Type B pancreatic cell (in vitro differentiated cells): Measurements from ENCODE around the gene MGAT4B. TPM values are rescaled to one million over a fixed set of nuclear protein-coding genes. Genes with fewer than 3 reads are reported as not detected.

Experiments
- DNase-seq: peaks from one replicate; pipeline ENCODE4 v3.0.0; 2021; ENCODE audit warnings: mixed read lengths; ENCODE audit not compliant: unreplicated experiment; ENCODE audit errors: extremely low spot score
- H3K27ac Mint-ChIP-seq: 2 replicates; pipeline ENCODE4 v1.8.0; 2021; ENCODE audit warnings: mild to moderate bottlenecking, mixed read lengths
- H3K27me3 Mint-ChIP-seq: 2 replicates; pipeline ENCODE4 v1.8.0; 2021; ENCODE audit warnings: mixed read lengths
- H3K36me3 Mint-ChIP-seq: 2 replicates; pipeline ENCODE4 v1.8.0; 2021; ENCODE audit warnings: mixed read lengths
- H3K4me1 Mint-ChIP-seq: one replicate; pipeline ENCODE4 v1.8.0; 2021; ENCODE audit warnings: mixed read lengths; ENCODE audit not compliant: unreplicated experiment
- H3K4me3 Mint-ChIP-seq: 2 replicates; pipeline ENCODE4 v1.8.0; 2021; ENCODE audit warnings: mild to moderate bottlenecking, mixed read lengths
- H3K9me3 Mint-ChIP-seq: 2 replicates; pipeline ENCODE4 v1.8.0; 2021; ENCODE audit warnings: mixed read lengths
- CTCF ChIP-seq: fragments of 200-600 bp; sonication (generic); conservative IDR thresholded peaks from 2 replicates; pipeline ENCODE4 v1.5.0; 2021; ENCODE audit warnings: antibody characterized with exemption, mild to moderate bottlenecking
- total RNA-seq: library from RNA; stranded (reverse); gene quantifications from 2 replicates; pipeline ENCODE4 v1.2.1, GENCODE V29; 2021; ENCODE audit warnings: low replicate concordance

MGAT4B gene
- total RNA-seq, 1 donor from 2014 or later, result 169 TPM

- no peak overlapping the region for H3K27ac Mint-ChIP-seq
- no peaks in the 10 kb centered on the region for H3K9me3 Mint-ChIP-seq
- no peak for TF ChIP-seq CTCF
- no peak for DNase-seq
- H3K36me3 Mint-ChIP-seq, result peaks cover 9% of the 10 kb centered on the region
- peaks cover 19% of the 10 kb centered on the region for H3K4me1 Mint-ChIP-seq
- H3K4me3 Mint-ChIP-seq, result peak overlapping the region; percentile 49
- no peaks in the 10 kb centered on the region for H3K27me3 Mint-ChIP-seq
Observed at GRCh38 chr5:179816796-179817469, 10.3 kb upstream of the MGAT4B start.

DNA sequence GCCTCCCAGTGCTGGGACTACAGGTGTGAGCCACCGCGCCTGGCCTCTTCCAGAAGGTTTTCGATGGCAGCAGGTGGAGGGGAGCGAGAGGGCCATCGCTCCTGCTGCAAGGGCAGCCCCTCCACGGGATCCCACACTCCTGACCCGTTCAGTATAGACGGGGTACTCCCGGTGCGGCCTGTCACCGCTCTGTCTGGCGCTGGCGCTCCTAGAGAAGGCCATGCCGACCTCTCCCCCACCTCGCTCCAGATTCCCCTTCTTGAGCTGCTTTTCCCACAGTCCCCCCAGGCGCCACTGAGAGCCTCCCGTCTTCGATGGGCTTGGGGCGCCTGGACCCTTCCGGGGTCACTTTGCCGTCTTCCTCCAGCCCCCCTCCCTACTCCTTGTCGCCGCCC, 9.7 kb upstream of the MGAT4B start:
- DNase-seq, result no peak
- peaks cover 17% of the 10 kb centered on the region for H3K4me1 Mint-ChIP-seq
- TF ChIP-seq CTCF, result no peak
- H3K4me3 Mint-ChIP-seq, result peak overlapping the region; percentile 20
- H3K9me3 Mint-ChIP-seq, result no peaks in the 10 kb centered on the region
- H3K27me3 Mint-ChIP-seq, result no peaks in the 10 kb centered on the region
- no peak overlapping the region for H3K27ac Mint-ChIP-seq
- H3K36me3 Mint-ChIP-seq, result peaks cover 9% of the 10 kb centered on the region

DNA sequence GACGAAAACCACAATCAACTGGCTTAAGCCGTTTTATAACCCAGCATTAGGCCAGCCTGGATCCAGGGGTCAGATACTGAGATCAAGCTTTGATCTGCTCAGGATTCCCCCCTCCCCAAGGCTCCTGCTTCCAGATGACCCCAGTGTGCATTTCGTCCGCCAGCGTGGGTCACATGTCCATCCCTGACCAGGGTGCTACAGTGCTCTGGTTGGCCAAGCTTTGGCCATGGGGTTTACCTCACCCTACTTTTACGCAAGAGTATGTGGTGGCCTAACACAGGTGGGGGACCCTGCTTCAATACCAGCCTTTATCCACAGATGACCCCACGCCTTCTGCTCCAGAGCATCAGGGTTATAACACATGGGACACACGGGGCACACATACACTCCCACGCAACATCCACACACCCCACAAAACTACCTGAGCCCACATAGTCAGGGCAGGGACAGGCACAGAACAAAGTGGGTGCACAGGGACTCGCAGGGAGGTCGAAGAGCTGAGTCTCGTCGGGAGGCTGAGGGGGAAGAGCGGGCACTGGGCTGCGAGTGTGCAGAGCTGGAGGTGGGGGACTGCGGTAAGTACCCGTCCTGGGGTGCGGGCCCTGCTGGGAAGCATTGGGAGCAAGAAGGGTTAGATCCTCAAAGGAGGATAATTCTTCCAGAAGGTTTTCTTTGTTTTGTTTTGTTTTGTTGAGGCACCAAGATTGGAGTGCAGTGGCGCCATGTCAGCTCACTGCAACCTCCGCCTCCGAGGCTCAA, 9.0 kb upstream of the MGAT4B start:
- Mint-ChIP-seq H3K27me3 (no peaks in the 10 kb centered on the region), H3K9me3 (no peaks in the 10 kb centered on the region), H3K36me3 (peaks cover 9% of the 10 kb centered on the region), H3K4me1 (peaks cover 17% of the 10 kb centered on the region), H3K27ac (peak overlapping the region; percentile 72), H3K4me3 (peak overlapping the region; percentile 79)
- TF ChIP-seq CTCF, result no peak
- DNase-seq, result no peak

DNA sequence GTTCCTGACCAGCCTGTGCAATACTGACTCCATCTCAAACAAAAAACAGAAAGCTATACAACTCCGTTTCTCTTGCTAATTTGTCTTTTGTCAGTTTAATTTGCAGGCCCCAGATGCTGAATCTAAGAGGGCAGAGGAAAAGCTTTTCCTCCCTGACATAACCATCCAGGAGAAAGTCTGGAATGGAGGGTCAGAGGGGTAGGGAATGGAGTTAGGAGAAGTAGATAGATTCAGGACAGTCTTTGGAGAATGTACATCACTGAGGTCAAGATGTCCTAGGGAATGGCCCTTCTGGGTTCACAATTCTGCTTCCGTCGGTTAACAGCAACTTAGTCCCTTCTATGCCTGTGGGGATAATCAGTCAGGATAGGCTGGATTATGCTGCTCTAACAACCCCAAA, 7.4 kb upstream of the MGAT4B start:
- H3K4me3 Mint-ChIP-seq, result no peak overlapping the region
- no peak overlapping the region for H3K27ac Mint-ChIP-seq
- TF ChIP-seq CTCF, result no peak

DNA sequence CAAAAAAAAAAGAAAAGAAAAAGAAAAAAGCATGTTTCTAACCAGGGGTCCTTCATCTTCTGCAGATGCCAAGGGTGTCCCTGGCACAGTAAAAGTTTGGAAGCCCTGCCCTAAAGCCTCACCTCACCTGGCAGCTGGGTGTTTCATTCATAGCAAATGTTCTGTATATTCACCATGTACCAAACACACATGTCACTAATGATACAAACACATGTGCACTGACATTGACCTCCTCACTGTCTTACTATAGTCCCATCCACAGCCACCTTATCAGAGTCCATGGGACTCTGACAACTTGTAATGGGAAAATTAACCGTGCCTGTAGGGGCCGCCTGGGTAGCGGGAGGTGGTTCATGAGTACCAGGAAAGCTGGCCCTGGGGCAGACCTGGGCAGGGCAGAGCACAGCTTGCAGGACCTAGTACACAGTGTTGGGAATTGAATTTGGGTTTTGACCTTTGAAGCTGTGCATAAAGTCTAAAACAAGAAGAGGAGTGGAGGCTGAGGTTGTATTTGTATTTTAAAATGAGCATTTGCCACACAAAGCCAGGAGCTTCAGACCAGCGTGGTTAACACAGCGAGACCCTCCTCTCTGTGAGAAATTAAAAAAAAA, 6.4 kb upstream of the MGAT4B start:
- Mint-ChIP-seq H3K4me1 (peaks cover 6% of the 10 kb centered on the region), H3K27me3 (no peaks in the 10 kb centered on the region), H3K36me3 (peaks cover 9% of the 10 kb centered on the region), H3K4me3 (no peak overlapping the region), H3K9me3 (no peaks in the 10 kb centered on the region), H3K27ac (no peak overlapping the region)
- no peak for TF ChIP-seq CTCF
- DNase-seq, result no peak

More for the DNA sequence above, 7.4 kb upstream of the MGAT4B start:
- H3K27me3 Mint-ChIP-seq, result no peaks in the 10 kb centered on the region
- peaks cover 9% of the 10 kb centered on the region for H3K36me3 Mint-ChIP-seq
- no peak for DNase-seq
- no peaks in the 10 kb centered on the region for H3K9me3 Mint-ChIP-seq
- H3K4me1 Mint-ChIP-seq, result peaks cover 13% of the 10 kb centered on the region
